ENCODE measurements around the gene MKRN2OS.

The MKRN2OS gene, protein sequence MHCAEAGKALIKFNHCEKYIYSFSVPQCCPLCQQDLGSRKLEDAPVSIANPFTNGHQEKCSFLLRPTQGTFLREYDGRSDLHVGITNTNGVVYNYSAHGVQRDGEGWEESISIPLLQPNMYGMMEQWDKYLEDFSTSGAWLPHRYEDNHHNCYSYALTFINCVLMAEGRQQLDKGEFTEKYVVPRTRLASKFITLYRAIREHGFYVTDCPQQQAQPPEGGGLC

DNA sequence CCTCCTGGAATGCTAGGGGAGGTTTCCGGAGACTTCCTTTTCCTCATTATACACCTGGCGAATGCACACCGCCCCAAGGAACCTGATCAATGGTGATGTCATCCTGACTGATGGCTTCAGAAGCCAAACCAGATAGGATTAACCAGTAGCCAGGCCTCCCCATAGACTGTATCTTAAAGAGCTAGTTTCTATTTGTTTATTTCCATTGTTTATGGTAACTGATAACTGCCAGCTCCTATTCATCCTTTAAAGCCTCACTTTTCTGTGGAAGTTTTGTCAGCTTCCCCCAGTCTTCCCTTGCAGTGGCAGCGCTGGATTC, at the start of gene MKRN2OS:
TSS of gene MKRN2OS (minus strand) at position 27 of the 319 bp plus-strand sequence. CDS start 35 bp downstream, outside the sequence.
- no peak for DNase-seq

DNA sequence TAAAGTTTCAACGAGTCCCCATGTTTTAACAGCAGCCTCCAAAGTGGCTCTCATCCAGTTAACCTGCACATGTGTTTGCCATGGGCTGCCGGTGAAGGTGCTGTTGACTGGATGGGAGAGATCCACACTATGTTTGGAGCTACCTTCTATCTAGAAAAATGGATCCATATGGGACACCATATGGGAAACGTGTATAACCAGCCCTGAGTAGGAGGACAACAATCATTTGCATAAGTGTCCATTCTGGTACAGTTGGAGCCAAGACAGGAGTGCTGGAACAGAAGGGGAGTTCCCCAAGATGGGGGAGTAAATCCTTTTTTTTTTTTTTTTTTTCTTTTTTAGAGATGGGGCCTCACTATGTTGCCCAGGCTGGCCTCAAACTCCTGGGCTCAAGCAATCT, 48.2 kb upstream of the MKRN2OS start:
- no peak for DNase-seq

DNA sequence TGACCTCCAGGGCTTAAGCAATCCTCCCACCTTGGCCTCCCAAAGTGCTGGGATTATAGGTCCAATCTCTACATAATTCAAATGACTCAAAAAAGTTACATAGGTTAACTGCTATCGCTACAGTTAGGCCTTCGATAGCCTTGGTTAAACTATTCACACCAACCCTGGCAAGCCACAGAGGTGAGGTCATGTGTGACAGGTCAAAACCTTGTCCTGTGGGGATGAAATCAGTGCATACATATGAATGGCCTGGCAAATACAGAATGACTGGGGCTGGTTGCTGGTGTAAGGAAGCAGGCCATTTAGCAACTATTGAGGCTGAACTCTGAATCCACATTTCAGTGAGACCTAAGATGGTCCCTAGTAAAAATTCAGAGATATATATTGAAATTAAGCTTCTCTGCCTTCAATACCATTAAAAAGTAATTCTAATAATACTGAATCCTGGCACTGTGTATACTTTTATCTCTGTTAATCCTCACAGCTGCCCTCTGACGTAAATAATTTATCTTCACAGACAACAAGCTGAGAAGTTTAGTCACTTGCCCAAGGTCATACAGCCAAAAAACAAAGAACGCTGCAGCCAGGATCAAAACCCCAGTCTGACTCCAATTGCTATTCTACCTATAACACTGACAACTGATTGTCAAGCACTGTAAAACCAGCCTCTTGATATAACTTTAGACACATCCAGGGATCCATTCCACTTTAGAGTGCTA, 46.9 kb upstream of the MKRN2OS start:
- no peak for DNase-seq

DNA sequence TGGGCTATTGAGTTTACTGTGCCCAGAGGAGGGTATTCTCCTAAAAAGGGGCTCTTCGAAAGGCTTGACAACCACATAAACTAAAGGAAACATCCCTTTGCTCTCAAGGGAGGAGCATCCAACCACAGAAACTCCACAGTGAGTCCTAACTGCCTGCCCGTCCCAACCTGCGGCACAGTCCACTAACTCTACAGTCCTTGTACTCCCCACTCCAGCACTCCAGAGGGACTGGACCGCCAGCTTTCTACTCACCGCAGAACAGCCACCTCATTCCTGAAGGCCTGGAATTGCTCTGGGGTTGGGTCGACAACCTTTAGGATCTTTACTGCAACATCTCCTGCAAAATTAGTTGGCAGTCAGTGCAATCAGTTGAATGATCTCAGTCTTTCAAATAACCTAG, 46.2 kb upstream of the MKRN2OS start:
- DNase-seq: no peak

DNA sequence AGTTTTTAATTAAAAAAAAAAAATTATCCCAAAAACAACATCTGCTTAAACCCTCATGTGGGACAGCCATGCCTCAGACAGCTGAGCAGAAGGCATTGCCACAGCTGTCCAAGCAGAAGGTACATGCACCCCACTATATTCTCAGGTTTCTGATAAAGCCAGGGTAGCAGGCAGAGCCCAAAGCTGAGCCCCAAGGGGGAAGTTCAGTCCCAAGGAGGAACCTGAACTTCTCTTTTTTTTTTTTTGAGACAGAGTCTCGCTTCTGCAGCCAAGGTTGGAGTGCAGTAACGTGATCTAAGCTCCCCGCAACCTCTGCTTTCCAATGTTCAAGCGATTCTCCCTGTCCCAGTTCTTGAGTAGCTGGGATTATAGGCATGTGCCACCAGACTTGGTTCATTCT, 44.8 kb upstream of the MKRN2OS start:
- no peak for DNase-seq

DNA sequence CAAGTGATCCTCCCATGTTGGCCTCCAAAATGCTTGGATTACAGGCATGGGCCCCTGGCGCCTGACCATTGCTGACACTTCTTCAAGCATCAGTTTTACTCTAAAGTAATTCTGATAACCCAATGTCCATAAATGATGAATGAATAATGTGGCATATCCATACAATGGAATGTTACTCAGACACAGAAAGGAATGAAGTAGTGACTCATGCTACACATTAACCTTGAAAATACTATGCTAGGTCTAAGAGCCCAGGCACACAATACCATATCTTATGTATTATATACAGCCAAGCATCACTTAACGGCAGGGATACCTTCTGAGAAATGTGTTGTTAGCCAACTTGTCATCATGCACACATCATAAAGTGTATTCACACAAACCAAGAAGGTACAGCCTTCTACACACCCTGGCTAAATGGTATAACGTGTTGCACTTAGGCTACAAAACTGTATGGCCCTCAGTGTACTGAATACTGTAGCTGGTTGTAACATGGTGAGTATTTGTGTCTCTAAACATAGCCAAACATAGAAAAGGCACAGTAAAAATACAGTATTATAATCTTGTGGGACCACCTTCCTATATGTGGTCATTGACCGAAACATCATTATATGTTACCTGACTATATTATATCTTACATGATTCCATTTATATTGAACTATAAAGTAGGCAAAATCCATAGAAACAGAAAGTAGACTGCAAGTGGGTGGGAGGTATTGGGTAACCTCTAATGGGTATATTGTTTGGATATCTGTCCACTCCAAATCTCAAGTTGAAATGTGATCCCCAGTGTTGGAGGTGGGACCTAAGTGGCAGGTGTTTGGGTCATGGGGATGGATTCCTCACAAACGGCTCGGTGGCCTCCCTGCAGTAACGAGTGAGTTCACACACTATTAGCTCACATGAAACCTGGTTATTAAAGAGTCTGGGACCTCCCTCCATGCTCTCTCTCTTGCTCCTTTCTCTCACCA, 43.0 kb upstream of the MKRN2OS start:
- DNase-seq: no peak

DNA sequence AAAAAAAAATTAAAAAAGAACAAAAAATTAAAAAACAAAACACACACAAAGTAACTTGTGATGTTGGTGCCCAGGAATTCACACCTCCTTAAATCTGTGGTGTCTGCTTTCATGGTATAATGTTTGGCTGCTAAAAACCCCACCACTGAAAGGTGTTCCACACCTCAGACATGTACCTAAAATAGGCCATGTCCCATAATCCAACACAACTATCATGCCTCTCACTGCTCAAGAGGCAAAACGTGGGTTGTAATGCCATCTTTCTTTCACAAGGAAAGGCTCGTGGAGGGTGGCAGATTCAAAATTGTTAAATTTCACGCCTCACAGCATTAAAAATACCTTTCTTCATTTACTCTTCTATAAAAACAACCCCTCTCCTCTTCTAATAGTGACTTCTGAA, 41.1 kb upstream of the MKRN2OS start:
- no peak for DNase-seq

DNA sequence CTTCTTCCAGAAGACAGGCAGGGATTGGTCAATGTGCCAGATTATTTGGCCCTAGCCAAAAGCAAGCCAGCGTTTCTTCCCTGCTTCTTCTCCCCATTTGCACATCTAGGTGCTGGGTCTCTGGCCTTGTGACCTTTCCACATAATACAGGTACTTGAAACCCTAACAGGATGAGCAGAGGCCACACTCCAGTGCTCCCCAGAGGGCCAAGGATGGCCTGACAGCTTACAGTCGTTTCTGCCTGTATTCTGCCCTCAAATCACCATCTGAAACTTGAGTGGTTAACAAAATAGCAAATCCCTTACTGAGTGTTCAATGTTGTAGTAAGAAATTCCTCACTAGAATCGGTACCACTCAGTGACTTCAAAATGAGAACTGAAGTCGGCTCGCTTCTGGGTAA, 40.7 kb upstream of the MKRN2OS start:
- no peak for DNase-seq

DNA sequence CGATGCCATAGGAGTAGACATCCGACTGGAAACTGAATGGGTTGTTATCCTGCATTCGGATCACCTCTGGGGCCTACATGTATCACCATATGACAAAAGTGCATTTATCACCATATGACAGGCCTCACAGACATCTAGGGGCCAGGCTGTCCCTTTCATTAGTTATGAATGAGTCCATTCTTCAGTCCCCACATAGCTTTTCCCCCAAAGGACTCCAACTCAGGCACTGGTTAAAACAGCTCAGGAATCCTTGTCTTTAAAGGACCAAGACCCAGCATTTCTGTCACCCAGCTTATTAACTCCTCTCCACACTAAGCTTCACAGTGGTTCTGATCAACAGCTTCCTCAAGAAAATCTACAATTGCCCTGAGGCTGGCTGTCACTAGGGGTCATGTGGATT, 39.9 kb upstream of the MKRN2OS start:
- no peak for DNase-seq

DNA sequence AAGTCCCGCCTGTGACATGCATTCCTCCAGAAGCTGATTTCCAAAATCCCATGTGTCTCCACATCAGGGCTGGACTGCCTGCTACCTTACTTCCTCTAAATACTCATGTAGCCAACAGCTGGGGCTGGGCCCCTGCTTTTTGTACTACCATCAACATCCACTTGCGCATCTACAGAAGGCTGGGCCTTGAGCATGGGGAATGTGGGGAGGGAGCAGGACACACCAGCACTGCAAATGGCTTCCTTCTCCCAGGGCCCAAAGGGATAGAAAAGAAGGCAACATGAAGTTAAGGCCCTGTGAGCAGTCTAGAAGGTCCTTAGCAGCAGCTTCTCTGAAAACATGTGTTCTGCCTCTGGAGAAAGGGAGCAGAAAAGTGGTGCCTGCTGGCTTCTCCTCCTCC, 38.8 kb upstream of the MKRN2OS start:
- DNase-seq: no peak

DNA sequence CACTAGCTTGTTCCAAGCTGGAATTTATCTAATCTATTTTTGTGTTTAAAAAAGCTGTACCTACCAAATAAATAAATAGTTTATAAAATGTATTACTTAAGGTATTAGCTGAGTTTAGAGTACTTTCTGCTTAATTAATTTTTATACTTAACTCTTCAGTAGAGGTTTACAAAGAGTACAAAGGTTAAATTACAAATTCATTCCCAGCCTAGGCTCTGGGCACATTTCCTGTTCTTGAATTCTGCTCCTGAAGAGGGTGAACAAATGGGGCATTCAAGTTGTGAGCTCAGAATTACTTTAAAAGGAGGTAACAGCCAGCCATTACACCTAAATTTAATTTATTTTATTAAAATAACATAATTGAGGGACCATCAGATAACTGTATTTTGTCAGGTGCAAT, 38.0 kb upstream of the MKRN2OS start:
- DNase-seq: no peak

DNA sequence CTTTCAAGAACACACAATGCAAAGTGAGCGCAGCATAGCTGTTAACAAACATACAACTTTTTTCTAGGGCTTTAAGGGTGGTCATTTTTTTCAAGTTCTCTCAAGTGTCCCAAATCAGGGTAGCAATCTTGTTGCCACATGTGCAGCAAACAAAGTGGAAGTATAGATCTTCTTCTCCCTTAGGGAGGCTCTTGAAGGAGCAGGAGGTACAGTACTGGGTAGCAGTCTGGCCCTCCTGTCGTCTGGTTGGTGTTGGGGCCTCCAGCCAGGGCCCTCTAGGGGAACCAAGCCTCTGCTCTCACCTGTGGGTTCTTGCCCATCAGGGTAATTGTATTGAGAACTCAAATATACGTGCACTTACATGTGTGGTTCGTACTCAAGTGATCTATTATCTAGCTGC, 37.4 kb upstream of the MKRN2OS start:
- no peak for DNase-seq

DNA sequence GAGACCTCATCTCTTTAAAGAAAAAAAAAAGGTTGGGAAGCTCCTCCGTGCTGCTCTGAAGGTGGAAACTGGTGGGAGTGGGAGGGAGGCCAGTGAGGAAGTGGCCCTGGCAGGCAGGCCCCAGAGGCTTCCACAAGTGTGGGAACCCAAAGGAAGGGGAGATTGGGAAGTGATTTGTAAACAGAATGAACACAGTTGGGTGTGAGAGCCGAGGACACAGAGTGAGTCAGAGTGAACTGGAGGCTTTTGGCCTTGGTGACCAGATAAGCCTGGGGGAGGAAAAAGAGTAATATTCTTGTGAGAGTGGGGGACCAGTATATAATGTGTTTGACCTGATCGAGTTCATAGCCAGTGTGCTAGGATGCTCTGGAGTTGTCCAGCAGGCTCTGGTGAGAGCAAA, 34.6 kb upstream of the MKRN2OS start:
- DNase-seq: no peak

DNA sequence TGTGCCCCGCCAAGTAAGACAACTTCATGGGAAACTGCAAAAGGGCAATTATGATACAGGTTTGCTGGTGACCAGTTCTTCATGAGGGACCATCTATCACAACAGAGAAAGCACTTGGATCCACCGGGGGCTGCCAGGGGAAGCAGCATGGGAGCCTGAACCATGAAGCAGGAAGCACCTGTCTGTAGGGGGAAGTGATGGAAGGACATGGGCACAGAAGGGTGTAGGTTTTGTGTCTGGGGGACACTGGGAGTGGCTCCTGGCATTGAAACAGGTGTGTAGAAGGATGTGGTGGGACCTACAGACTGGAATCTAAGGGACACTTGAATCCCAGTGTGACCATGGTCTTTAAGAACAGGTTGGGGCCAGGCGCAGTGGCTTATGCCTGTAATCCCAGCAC, 34.2 kb upstream of the MKRN2OS start:
- no peak for DNase-seq

DNA sequence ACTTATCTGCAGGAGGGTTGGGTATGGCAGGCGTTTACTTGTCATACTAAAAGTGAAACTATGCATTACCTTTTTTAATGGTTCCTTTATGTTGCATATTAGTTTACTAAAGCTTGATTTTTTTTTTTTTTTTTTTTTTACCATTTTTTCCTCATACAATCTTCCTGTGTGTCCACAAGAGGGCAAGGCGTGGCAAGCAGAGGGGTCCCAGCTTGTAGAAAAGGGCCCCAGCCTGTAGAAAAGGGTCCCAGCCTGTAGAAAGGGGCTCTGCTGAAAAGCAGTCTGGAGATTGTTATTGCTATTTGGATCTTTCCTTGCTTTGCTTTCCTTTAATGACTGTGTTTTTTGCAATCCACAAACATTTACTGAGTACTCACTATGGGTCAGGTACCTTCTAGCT, 33.4 kb upstream of the MKRN2OS start:
- no peak for DNase-seq

DNA sequence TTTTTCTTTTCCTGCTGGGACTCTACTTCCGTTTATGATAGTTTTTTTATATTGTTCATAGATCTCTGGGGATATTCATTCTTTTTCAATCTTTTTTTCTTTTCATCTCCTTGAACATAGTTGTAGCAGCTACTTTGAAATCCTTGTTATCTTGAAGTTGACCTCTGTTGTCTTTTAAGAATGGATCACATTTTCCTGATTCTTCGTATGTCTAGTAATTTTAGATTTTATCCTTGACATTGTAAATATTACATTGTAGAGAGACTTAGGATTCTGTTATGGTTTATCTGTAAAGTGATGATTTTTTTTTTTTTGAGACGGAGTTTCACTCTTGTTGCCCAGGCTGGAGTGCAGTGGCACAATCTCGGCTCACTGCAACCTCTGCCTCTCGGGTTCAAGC, 32.1 kb upstream of the MKRN2OS start:
- DNase-seq: no peak

DNA sequence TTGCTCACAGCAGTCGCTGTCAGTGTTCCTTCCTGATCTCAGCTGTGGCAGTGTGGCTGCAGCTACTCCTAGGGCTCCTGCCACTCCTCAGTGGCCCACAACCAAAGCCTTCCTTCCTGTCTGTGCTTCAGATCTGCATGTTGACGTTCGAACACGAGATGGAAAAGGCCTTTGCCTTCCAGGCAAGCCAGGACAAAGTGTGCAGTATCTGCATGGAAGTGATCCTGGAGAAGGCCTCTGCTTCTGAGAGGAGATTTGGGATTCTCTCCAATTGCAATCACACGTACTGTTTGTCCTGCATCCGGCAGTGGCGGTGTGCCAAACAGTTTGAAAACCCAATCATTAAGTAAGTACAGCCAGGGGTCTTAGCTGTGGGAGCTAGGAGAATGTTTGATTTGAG, 29.4 kb upstream of the MKRN2OS start:
- DNase-seq: no peak

DNA sequence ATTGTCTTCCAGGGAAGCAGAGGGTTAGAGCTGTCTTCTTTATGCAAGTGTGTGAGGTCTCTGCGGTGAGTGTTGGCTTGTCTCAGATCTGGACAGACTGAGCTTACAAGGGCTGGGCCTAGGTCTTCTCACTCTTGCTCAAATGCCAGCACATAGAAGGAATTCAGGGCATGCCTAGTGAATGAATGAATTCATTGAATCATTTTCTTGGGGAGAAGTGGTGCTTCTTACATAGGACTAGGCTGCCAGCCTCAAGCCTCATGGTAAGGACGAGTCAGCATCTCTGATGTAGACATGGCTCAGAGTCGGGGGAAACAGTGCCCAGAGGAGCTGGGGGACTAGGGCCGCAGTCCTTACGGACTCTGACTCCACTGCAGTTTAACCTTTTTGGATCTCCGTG, 28.8 kb upstream of the MKRN2OS start:
- no peak for DNase-seq

DNA sequence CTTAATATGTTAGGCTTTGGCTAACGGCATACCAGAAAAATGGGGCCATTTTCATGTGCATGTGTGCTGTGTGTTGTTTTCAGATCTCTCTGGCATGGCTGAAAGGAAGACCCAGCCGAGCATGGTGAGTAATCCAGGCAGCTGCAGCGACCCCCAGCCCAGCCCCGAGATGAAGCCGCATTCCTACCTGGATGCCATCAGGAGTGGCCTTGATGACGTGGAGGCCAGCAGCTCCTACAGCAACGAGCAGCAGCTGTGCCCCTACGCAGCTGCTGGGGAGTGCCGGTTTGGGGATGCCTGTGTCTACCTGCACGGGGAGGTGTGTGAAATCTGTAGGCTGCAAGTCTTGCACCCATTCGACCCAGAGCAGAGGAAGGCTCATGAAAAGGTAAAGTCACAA, 26.7 kb upstream of the MKRN2OS start:
- no peak for DNase-seq

DNA sequence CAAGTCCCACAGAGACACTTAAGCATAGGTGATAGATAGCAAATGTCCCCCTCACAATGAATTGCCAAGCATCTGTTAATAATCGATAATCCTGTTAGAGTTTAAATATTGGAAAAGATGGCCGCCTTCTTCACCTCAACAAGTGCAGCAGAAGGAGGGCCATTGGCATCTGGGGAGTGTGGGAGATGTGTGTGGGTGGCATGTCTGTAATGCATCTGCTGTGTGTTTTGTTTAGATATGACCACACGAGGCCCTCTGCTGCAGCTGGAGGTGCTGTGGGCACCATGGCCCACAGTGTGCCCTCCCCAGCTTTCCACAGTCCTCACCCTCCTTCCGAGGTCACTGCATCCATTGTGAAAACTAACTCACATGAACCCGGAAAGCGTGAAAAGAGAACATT, 24.5 kb upstream of the MKRN2OS start:
- DNase-seq: no peak

DNA sequence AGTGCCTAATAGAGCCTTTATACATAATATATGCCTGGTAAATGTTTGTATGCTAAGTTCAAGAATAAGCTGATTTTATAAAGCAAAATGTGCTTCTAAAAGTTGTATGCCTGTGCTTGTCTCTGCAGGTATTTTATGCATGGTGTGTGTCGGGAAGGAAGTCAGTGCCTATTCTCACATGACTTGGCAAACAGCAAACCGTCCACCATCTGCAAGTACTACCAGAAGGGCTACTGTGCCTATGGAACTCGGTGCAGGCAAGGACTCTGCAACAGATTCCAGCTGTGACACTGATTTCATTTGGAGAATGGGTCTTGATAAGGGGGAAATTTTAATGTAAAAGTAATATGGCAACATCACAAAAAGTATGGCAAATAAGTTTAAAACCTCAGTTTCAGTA, 23.4 kb upstream of the MKRN2OS start:
- no peak for DNase-seq

DNA sequence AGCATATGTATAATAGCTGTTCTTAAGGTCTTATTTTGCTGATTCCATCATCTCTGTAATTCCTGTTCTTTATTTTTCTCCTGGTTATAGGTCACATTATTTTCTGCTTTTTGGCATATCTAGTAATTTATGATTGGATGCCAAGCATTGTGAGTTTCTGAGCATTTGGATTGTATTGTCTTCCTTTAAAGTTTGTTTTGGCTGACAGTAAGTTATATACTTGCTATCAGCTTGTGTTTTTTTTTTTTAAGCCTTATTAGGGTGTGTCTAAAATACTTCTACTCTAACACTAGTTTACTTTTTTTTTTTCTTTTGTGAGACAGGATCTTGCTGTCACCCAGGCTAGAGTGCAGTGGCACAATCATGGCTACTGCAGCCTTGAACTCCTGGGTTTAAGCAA, 21.7 kb upstream of the MKRN2OS start:
- no peak for DNase-seq

DNA sequence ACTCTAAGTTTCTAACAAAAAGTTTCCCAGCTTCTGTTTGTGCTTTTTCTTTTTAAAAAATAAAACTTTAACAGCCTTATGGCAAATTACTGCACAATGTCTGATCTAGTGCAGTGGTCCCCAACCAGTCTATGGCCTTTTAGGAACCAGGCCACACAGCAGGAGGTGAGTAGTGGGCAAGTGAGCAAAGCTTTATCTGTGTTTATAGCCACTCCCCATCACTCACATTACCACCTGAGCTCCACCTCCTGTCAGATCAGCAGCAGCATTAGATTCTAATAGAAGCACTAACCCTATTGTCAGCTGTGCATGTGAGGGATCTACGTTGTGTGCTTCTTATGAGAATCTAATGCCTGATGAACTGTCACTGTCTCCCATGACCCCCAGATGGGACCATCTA, 17.2 kb upstream of the MKRN2OS start:
- DNase-seq: no peak

DNA sequence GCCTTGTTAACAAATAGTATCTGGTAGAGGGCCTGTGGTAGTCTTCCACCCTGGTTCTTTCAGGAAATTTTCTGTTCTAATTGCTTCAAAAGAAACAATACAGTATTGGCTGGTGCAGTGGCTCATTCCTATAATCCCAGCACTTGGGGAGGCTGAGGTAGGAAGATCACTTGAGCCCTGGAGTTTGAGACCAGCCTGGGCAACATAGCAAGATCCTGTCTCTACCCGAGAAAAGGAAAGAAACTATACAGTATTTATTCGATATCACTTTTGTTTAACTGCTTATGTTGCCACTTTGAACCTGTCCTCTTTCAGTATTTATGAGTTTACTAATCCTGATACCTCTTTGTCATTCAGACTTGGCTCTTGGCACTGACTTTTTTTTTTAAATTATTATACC, 16.1 kb upstream of the MKRN2OS start:
- DNase-seq: no peak
